ENCODE results near the gene OLFML1.

Gene OLFML1

DNA sequence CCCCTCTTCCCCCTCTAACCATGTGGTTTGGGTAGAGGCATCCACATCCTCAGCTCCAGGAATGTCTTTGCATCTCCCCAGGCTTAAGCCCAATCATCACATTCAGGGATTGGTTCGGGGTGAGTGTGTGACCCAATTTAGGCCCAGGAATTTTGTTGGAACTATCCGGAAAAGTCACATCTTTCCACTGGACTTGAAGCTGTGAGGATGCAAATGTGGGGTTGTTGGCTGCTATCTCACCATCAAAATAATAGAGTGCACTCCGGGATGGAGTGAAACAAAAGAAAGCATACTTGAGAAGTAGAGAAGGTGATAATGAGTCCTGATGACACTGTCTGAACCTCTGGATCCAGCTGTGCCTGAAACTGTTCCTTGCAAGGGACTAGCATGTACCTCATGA lies 33.8 kb upstream of the OLFML1 start:
- in situ Hi-C loops (cut with MboI; ENCODE audit: low pct_unique_long_range_greater_than_20kb, low sequenced_read_pairs, unreplicated experiment): no loop called here
- TF ChIP-seq, protein P1, sequence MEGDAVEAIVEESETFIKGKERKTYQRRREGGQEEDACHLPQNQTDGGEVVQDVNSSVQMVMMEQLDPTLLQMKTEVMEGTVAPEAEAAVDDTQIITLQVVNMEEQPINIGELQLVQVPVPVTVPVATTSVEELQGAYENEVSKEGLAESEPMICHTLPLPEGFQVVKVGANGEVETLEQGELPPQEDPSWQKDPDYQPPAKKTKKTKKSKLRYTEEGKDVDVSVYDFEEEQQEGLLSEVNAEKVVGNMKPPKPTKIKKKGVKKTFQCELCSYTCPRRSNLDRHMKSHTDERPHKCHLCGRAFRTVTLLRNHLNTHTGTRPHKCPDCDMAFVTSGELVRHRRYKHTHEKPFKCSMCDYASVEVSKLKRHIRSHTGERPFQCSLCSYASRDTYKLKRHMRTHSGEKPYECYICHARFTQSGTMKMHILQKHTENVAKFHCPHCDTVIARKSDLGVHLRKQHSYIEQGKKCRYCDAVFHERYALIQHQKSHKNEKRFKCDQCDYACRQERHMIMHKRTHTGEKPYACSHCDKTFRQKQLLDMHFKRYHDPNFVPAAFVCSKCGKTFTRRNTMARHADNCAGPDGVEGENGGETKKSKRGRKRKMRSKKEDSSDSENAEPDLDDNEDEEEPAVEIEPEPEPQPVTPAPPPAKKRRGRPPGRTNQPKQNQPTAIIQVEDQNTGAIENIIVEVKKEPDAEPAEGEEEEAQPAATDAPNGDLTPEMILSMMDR (IDR thresholded peaks at IDR 0.05; ENCODE audit: extremely low read depth, insufficient read depth, missing control alignments): no peak
- DNase-seq (ENCODE audit: low spot score): no peak

DNA sequence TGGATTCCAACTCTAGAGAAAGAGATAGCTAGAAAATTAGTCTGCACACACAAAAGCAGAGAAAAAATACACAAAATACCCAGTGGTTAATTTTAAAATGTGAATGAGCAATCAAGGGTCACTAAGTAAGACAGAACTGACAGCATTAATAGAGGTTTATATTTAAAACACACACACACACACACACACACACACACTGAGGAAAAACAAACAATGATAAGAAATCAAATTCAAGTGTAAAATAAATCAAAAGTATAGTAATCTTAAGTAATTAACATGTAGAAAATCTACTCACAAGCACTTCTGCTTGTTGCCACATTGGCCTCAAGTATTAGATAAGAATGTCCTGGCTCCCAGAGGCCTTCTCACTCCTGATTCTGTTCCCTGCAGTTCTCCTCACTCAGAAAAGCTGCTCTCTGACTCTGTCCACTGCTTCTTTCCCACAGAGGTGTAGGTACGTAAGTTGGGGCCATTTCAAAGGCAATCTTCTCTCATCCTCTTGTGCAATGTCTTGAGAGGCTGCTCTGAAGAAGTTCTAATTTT lies 33.3 kb upstream of the OLFML1 start:
- TF ChIP-seq, protein P1 (IDR thresholded peaks at IDR 0.05; ENCODE audit: extremely low read depth, insufficient read depth, missing control alignments): no peak
- in situ Hi-C loops (cut with MboI; ENCODE audit: low pct_unique_long_range_greater_than_20kb, low sequenced_read_pairs, unreplicated experiment): no loop called here
- no peak for DNase-seq (ENCODE audit: low spot score)

DNA sequence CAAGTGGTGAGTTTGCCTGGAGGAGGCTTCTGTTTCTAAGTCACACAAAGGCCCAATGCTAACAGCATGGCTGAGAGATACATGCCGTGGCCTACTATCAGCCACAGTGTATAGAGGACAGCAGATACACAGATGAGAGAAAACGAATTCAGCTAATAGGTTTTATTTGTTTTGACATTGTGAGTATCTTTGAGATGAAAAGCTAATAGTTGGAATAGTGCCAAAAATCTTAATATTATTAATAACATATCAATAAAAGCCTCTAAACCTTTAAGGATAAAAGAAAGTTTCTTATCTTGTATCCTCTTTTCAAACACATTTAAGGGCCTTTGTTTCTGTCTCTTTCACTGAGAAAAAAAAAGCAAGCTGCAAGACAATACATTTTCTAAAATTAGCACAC lies 30.5 kb upstream of the OLFML1 start:
- TF ChIP-seq, protein P1 (IDR thresholded peaks at IDR 0.05; ENCODE audit: extremely low read depth, insufficient read depth, missing control alignments): no peak
- no peak for DNase-seq (ENCODE audit: low spot score)
- in situ Hi-C loops (cut with MboI; ENCODE audit: low pct_unique_long_range_greater_than_20kb, low sequenced_read_pairs, unreplicated experiment): no loop called here

DNA sequence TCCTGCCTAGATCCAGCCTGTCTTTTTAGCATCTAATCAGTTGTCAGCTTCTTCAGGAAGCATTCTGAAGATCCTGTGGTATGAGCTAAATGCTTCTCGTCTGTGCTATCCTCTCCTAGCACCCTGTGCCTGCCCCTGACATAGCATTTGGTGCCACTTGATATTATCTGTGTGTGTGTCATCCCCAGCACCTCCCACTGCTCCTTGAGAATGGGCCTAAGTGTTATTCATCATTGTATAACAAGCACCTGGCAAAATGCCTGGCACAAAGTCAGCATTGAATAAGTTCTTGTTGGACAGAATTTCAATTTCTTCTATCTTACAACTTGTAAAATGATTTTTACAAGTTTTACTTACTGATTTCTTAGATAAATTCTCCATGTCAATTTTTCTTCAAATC lies 28.1 kb upstream of the OLFML1 start:
- DNase-seq (ENCODE audit: low spot score): no peak
- in situ Hi-C loops (cut with MboI; ENCODE audit: low pct_unique_long_range_greater_than_20kb, low sequenced_read_pairs, unreplicated experiment): no loop called here
- TF ChIP-seq, protein P1 (IDR thresholded peaks at IDR 0.05; ENCODE audit: extremely low read depth, insufficient read depth, missing control alignments): no peak

DNA sequence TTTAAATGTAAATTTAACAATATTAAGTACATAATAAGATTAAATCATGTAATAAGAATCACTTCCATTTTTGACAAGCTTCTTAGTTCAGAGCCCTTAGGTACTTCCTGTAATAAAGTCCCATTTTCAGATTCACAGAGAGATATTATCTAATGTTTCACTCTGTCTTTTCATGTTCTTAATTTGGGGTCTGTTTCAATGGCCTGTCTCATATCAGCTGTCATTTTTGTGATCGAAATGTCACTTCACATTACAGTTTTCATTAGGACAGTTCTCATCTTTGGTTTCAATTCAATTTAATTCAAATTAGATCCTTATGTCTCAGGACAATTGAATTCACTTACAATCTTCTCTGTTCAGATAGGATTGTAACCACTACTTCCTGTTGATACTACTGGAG lies 22.6 kb upstream of the OLFML1 start:
- TF ChIP-seq, protein P1 (IDR thresholded peaks at IDR 0.05; ENCODE audit: extremely low read depth, insufficient read depth, missing control alignments): no peak
- DNase-seq (ENCODE audit: low spot score): no peak
- in situ Hi-C loops (cut with MboI; ENCODE audit: low pct_unique_long_range_greater_than_20kb, low sequenced_read_pairs, unreplicated experiment): no loop called here

DNA sequence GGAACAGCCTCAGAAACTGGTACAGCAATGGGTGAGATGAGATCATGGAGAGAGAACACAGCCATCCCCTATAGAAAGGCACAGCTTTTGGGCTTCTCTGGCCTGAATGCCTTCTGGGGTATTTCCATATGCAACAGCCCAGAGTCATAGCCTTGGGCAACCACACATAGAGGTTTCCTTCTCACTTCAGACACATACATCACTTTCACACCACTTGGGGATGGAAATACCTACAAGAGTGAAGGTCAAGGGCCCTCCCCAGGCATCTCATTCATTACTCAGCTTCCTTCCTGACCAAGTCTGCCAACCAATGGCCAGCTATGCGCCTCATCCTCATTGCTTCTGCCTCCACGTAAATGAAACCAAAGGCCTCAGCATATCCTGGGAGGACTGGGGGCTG lies 17.7 kb upstream of the OLFML1 start:
- TF ChIP-seq, protein P1 (IDR thresholded peaks at IDR 0.05; ENCODE audit: extremely low read depth, insufficient read depth, missing control alignments): no peak
- in situ Hi-C loops (cut with MboI; ENCODE audit: low pct_unique_long_range_greater_than_20kb, low sequenced_read_pairs, unreplicated experiment): no loop called here
- DNase-seq (ENCODE audit: low spot score): peak; percentile 45

All from GM13977 (cell line).